Parathyroid adenoma (tissue), 2 donors: ENCODE results near the gene MAP3K3.

Experiments
- H2AFZ ChIP-seq: fragments of 300-600 bp; sonication (generic); one replicate; pipeline ENCODE4 v1.7.0; 2017; ENCODE audit warnings: antibody characterized with exemption, mild to moderate bottlenecking
- H3K27ac ChIP-seq: fragments of 300-600 bp; sonication (generic); one replicate; pipeline ENCODE4 v1.7.0; 2017
- H3K27me3 ChIP-seq: fragments of 300-600 bp; sonication (generic); one replicate; pipeline ENCODE4 v1.7.0; 2017; ENCODE audit warnings: low read length; ENCODE audit not compliant: control insufficient read depth, insufficient read depth
- H3K36me3 ChIP-seq: fragments of 300-600 bp; sonication (generic); one replicate; pipeline ENCODE4 v1.7.0; 2017; ENCODE audit warnings: low read length; ENCODE audit not compliant: control insufficient read depth, insufficient read depth
- H3K4me1 ChIP-seq: fragments of 300-600 bp; sonication (generic); one replicate; pipeline ENCODE4 v1.7.0; 2017; ENCODE audit warnings: control low read depth
- H3K4me2 ChIP-seq: fragments of 300-600 bp; sonication (generic); one replicate; pipeline ENCODE4 v1.7.0; 2017; ENCODE audit warnings: low read length
- H3K4me3 ChIP-seq: fragments of 300-600 bp; sonication (generic); one replicate; pipeline ENCODE4 v1.7.0; 2017; ENCODE audit warnings: low read depth, low read length
- H3K79me2 ChIP-seq: fragments of 300-600 bp; sonication (generic); one replicate; pipeline ENCODE4 v1.7.0; 2017; ENCODE audit warnings: control low read depth
- H3K9ac ChIP-seq: fragments of 300-600 bp; sonication (generic); one replicate; pipeline ENCODE4 v1.7.0; 2017; ENCODE audit warnings: mild to moderate bottlenecking
- H3K9me3 ChIP-seq: fragments of 300-600 bp; sonication (generic); one replicate; pipeline ENCODE4 v1.7.0; 2017; ENCODE audit warnings: low read length; ENCODE audit not compliant: control insufficient read depth
- CTCF ChIP-seq: fragments of 300-600 bp; sonication (generic); IDR thresholded peaks from one replicate; pipeline ENCODE4 v1.7.0; 2017; ENCODE audit warnings: antibody characterized with exemption, mild to moderate bottlenecking
- donor health status: primary hyperparathyroidism.

MAP3K3 gene

GRCh38 chr17:63595132-63595531, 27.1 kb upstream of the MAP3K3 start:
- no peak overlapping the region for H3K9ac ChIP-seq
- H3K79me2 ChIP-seq, result peaks cover 5% of the 10 kb centered on the region
- H3K27ac ChIP-seq, result no peak overlapping the region
- H3K4me2 ChIP-seq, result no peak overlapping the region
- no peak overlapping the region for H3K4me3 ChIP-seq
- H3K27me3 ChIP-seq, result no peaks in the 10 kb centered on the region
- TF ChIP-seq CTCF, result no peak
- no peaks in the 10 kb centered on the region for H3K9me3 ChIP-seq
- no peaks in the 10 kb centered on the region for H3K4me1 ChIP-seq
- H2AFZ ChIP-seq, result no peak overlapping the region
- no peaks in the 10 kb centered on the region for H3K36me3 ChIP-seq

- no peak overlapping the region for H2AFZ ChIP-seq
- no peaks in the 10 kb centered on the region for H3K9me3 ChIP-seq
- H3K36me3 ChIP-seq, result no peaks in the 10 kb centered on the region
- H3K27ac ChIP-seq, result no peak overlapping the region
- H3K27me3 ChIP-seq, result no peaks in the 10 kb centered on the region
- TF ChIP-seq CTCF, result no peak
- no peaks in the 10 kb centered on the region for H3K79me2 ChIP-seq
- H3K9ac ChIP-seq, result no peak overlapping the region
- H3K4me3 ChIP-seq, result no peak overlapping the region
- no peak overlapping the region for H3K4me2 ChIP-seq
- H3K4me1 ChIP-seq, result no peaks in the 10 kb centered on the region
These were observed 25.2 kb upstream of the MAP3K3 start for GRCh38 chr17:63596856-63597586.

- Histone ChIP-seq H3K9ac (no peak overlapping the region), H3K79me2 (no peaks in the 10 kb centered on the region), H3K27me3 (no peaks in the 10 kb centered on the region), H2AFZ (no peak overlapping the region), H3K27ac (no peak overlapping the region), H3K9me3 (no peaks in the 10 kb centered on the region), H3K36me3 (no peaks in the 10 kb centered on the region), H3K4me1 (no peaks in the 10 kb centered on the region), H3K4me2 (no peak overlapping the region), H3K4me3 (no peak overlapping the region)
- no peak for TF ChIP-seq CTCF
These were observed 23.9 kb upstream of the MAP3K3 start for GRCh38 chr17:63598281-63598680.

- Histone ChIP-seq H3K79me2 (no peaks in the 10 kb centered on the region), H3K4me2 (peak within 1 kb of the TSS; percentile 95), H3K4me3 (peak within 1 kb of the TSS; percentile 88), H3K27me3 (no peaks in the 10 kb centered on the region), H3K36me3 (no peaks in the 10 kb centered on the region), H2AFZ (peak within 1 kb of the TSS; percentile 95), H3K9ac (peak within 1 kb of the TSS; percentile 75), H3K9me3 (no peaks in the 10 kb centered on the region), H3K27ac (peak within 1 kb of the TSS; percentile 75), H3K4me1 (no peaks in the 10 kb centered on the region)
- no peak for TF ChIP-seq CTCF
These were observed 21.4 kb upstream of the MAP3K3 start, which contains the start of gene TACO1 for GRCh38 chr17:63600569-63601438. Gene TACO1, plus strand, starts transcription at chr17:63600895. Its CDS starts 189 bp downstream, at chr17:63601084.
